Subcutaneous adipose tissue (tissue), 4 donors: ENCODE data around the gene SFMBT2. TPM values are rescaled to one million over a fixed set of nuclear protein-coding genes. Genes with fewer than 3 reads are reported as not detected.

Source experiments
- total RNA-seq, 4 donors: library from RNA; depleted of rRNA; stranded (reverse); fragments of >200 nt; gene quantifications; one replicate each; pipeline ENCODE4 v1.1.0, GENCODE V29; 2016
- TF ChIP-seq, protein P1 (sequence below): fragments of 450-650 bp; IDR thresholded peaks from one replicate; pipeline ENCODE4 v1.5.1; 2016; ENCODE audit warnings: low read depth, mild to moderate bottlenecking, control low read depth, antibody characterized with exemption, moderate library complexity

The SFMBT2 gene
- total RNA-seq, 4 donors from 2014 or later, result 3.7 to 11.7 (median 7.0) TPM

DNA sequence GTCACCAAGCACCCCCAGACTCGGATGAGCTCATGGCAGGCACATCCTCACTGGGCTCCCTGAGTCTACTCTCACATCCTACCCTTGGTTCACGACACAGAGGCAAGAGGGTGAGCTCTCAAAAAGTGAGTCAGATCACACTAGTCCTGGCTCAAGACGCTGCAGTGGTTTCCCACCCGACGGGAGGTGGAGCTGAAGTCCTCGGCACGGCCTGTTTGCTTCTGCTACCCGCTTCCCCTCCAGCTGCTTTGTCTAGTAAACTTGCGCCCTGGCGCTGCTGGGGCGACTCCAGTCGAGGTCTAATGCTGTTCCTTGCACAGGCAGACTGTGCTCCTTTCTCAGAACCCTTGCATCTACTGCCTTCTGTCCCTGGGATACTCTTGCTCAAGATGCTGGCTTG lies 13.5 kb upstream of the SFMBT2 start:
- TF ChIP-seq, protein P1, sequence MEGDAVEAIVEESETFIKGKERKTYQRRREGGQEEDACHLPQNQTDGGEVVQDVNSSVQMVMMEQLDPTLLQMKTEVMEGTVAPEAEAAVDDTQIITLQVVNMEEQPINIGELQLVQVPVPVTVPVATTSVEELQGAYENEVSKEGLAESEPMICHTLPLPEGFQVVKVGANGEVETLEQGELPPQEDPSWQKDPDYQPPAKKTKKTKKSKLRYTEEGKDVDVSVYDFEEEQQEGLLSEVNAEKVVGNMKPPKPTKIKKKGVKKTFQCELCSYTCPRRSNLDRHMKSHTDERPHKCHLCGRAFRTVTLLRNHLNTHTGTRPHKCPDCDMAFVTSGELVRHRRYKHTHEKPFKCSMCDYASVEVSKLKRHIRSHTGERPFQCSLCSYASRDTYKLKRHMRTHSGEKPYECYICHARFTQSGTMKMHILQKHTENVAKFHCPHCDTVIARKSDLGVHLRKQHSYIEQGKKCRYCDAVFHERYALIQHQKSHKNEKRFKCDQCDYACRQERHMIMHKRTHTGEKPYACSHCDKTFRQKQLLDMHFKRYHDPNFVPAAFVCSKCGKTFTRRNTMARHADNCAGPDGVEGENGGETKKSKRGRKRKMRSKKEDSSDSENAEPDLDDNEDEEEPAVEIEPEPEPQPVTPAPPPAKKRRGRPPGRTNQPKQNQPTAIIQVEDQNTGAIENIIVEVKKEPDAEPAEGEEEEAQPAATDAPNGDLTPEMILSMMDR, result no peak

DNA sequence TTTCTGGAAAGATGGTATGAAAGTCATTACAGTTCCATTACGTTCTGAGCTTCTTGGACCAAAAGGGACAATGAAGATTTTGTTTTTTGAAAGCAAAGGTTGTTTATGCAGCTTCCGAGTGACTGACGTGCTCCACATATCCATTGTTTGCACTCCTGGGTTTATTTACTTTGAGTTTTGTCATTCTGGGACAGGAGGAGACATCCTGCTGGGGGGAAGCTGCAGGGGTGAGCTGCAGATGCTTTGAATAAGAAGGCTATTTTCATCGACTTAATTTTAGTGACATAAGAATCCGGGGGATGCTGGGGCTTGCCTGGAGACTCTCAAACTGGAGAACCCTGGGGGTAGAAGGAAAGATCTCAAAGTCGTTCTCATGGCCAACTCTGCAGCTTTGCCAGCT lies 12.7 kb upstream of the SFMBT2 start:
- TF ChIP-seq, protein P1, result no peak

DNA sequence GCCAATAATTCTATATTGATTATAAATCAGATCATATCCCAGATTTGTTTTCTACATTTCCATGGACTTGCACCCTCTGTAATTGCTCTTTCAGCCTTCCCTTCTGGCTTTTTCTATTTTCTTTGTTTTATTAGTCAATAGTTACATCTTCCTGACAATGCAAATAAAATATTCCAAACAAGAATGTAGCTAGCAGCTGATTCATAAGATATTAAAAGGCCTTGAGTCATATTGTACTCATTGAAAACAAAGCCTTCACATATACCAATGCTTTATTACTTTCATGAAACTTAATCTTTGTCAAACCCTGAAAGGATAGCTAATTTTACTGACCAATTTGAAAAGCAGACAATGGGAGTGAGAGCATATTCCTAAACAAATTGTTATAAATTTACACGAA lies 10.7 kb upstream of the SFMBT2 start:
- TF ChIP-seq, protein P1, result no peak

DNA sequence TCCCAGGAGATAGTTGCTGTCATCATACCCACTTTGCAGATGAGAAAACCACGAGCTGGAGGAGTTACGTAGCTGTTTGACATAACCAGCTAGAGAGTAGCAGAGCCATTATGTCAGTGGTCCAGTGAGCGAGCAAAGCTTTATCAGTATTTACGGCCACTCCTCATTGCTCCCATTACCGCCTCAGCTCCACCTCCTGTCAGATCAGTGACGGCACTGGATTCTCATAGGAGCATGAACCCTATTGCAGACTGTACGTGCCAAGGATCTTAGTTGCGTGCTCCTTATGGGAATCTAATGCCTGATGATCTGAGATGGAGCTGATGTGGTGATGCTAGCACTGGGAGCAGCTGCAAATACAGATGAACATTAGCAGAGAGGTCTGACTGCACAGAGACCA lies 9.2 kb upstream of the SFMBT2 start:
- TF ChIP-seq, protein P1, result no peak

DNA sequence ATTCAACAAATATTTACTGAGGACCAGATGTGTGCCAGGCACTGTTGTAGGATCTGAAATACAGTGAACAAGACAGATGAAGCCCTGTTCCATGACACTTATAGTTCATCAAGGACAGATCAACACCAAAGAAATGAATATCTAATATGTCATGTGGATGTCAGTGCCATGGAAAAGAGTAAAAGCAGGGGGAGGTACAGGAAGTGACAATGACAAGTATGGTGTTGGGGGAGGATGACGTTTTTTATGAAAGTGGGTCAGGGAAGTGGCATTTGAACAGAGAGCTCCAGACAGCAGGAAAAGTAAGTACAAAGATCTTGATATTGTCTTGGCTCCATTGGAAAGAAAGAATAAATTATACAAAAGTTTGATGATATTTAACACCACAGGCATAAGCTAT lies 7.0 kb upstream of the SFMBT2 start:
- TF ChIP-seq, protein P1, result no peak

DNA sequence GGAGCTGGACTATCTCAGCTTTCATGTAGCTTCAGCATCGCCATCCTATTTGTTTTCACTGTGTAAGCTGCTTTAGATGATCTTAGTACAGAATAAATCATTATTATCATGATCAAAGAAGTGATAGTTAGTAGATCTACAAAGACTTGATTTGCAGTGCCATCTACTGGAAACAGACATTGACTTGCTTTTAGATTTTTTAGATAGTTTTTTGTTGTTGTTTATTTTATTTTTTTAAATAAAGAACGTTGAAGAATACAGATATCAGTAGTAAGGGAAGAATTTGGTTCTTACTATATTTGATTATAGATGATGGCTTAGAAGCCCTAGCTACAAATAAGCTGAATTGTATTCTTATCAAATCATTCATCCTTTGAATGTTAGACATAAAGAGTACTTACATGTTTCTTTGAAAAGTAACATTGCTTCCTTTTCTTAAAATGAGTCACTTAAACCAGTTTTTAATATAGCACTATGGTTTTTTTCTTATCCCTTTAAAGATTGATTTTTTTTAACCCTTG lies 6.3 kb upstream of the SFMBT2 start:
- TF ChIP-seq, protein P1, result no peak

DNA sequence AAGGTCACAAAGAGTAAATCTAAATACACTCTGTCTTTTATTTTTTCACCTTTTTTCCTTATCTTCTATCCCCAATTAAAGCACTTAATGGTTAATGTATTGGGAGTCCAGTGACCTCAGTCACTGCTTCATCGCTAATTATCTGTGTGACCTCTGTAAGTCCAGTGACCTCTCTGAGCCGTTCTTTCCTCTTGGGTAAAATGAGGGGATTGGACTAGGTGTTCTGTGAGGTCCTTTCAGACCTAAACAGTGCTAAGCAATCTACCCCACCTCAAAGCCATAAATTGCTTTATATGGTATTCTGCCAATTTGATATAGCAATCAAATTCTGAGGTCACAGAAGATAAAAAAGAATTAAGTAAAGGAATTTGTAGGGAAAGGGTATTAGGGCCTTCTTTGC lies 3.9 kb upstream of the SFMBT2 start:
- TF ChIP-seq, protein P1, result no peak

DNA sequence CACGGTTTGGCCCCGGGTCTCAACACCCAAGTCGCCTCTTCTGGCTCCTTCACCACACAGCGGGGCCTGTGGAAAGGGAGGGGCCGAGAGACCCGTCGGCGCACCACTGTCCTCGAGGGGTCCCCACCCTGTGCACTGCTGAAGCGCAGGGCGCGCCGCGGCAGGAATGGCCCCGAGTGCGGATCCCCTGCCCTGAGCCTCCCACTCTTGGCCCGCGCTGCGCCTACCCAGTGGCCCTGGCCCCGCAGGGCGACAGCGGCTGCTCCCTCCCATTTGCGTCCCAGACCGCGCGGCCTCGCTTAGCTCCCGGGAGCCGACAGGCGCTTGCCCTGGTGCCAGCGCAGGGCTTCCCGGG lies 2.1 kb upstream of the SFMBT2 start:
- TF ChIP-seq, protein P1, result no peak
